HL-60 (cell line): Measurements from ENCODE around the gene DNAI2.

Source experiments
- GABPA ChIP-seq: IDR thresholded peaks from 2 replicates; pipeline ENCODE4 v1.6.1; 2012; ENCODE audit warnings: low read depth
- POLR2AphosphoS5 ChIP-seq: IDR thresholded peaks from 2 replicates; pipeline ENCODE4 v1.6.1; 2012; ENCODE audit warnings: low read depth
- REST ChIP-seq: IDR thresholded peaks from 2 replicates; pipeline ENCODE4 v1.6.1; 2012; ENCODE audit warnings: low read depth; ENCODE audit not compliant: insufficient replicate concordance
- SPI1 ChIP-seq: IDR thresholded peaks from 2 replicates; pipeline ENCODE4 v1.6.1; 2012; ENCODE audit warnings: low read depth, mild to moderate bottlenecking, borderline replicate concordance
- TF ChIP-seq, protein P1 (sequence below): IDR thresholded peaks from one replicate; pipeline ENCODE4 v1.5.1; 2011; ENCODE audit warnings: low read length, control low read depth, inconsistent platforms; ENCODE audit not compliant: insufficient read depth

DNA sequence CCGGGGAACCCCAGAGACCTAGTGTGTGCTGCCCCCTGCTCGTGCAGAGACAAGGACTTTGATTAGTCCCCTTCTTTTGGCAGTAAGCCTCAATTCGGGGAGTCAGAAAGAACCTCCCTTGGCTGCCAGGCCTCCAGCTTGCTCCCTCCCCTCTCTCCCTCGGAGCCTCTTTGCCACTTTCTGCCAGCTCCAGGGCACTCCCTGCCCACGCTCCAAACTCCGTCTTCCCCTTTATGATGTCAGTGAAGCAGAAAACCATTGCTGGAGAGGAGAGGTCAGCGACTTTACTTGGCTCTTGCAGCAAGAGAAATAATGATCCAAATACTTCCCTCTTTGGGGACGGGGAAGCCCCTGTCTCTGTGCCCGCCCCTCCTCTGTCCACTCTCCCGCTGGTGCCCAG, 32.6 kb upstream of the DNAI2 start:
- no peak for TF ChIP-seq POLR2AphosphoS5
- TF ChIP-seq, protein P1, sequence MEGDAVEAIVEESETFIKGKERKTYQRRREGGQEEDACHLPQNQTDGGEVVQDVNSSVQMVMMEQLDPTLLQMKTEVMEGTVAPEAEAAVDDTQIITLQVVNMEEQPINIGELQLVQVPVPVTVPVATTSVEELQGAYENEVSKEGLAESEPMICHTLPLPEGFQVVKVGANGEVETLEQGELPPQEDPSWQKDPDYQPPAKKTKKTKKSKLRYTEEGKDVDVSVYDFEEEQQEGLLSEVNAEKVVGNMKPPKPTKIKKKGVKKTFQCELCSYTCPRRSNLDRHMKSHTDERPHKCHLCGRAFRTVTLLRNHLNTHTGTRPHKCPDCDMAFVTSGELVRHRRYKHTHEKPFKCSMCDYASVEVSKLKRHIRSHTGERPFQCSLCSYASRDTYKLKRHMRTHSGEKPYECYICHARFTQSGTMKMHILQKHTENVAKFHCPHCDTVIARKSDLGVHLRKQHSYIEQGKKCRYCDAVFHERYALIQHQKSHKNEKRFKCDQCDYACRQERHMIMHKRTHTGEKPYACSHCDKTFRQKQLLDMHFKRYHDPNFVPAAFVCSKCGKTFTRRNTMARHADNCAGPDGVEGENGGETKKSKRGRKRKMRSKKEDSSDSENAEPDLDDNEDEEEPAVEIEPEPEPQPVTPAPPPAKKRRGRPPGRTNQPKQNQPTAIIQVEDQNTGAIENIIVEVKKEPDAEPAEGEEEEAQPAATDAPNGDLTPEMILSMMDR: no peak
- TF ChIP-seq GABPA: no peak
- no peak for TF ChIP-seq REST
- no peak for TF ChIP-seq SPI1
